Stimulated activated CD4-positive, alpha-beta T cell treated with anti-CD3 and anti-CD28 coated beads, Interleukin-4, amount 100 ng/mL, for 48 hours (primary cell): ENCODE measurements around the gene SZT2.
"Not testable (repeated sequence)": the region's sequence is repeated elsewhere in the genome, so short reads cannot be mapped to it uniquely, and the experiment has no call there.

Experiments used
- DNase-seq, 2 donors: peaks; one replicate each; pipeline ENCODE4 v3.0.0-alpha.2; 2020; ENCODE audit warnings: low read depth in 2 of 2

SZT2 gene

GRCh38 chr1:43363283-43363934, 26.3 kb upstream of the SZT2 start:
- DNase-seq = no peak

GRCh38 chr1:43363935-43364525, 25.7 kb upstream of the SZT2 start:
- no peak for DNase-seq

GRCh38 chr1:43365678-43366077, 24.0 kb upstream of the SZT2 start:
- DNase-seq = no peak

GRCh38 chr1:43366179-43366578, 23.5 kb upstream of the SZT2 start:
- no peak for DNase-seq

GRCh38 chr1:43366601-43367025, 23.1 kb upstream of the SZT2 start:
- DNase-seq = no peak

GRCh38 chr1:43367026-43367903, 22.4 kb upstream of the SZT2 start:
- peak; percentile 20 to 21 for DNase-seq

- peak; percentile 84 to 91 for DNase-seq
Measured at GRCh38 chr1:43367904-43368645, 21.6 kb upstream of the SZT2 start, which contains the start of gene ELOVL1. Gene ELOVL1 (minus strand): TSS chr1:43368011. CDS start chr1:43365609, 2,402 bp downstream.

GRCh38 chr1:43368646-43369020, 21.1 kb upstream of the SZT2 start:
- DNase-seq = no peak

- not testable (repeated sequence) for DNase-seq
Measured at GRCh38 chr1:43369779-43370178, 19.9 kb upstream of the SZT2 start.

- no peak for DNase-seq
Measured at GRCh38 chr1:43370564-43370963, 19.1 kb upstream of the SZT2 start.

GRCh38 chr1:43372172-43372571, 17.5 kb upstream of the SZT2 start:
- no peak for DNase-seq

- DNase-seq = no peak
Measured at GRCh38 chr1:43373066-43373940, 16.4 kb upstream of the SZT2 start.

GRCh38 chr1:43376723-43377235, 12.9 kb upstream of the SZT2 start:
- no peak for DNase-seq

- DNase-seq = no peak
Measured at GRCh38 chr1:43377831-43378230, 11.9 kb upstream of the SZT2 start.

GRCh38 chr1:43379476-43379875, 10.2 kb upstream of the SZT2 start:
- no peak for DNase-seq

GRCh38 chr1:43381612-43382011, 8.1 kb upstream of the SZT2 start:
- DNase-seq = no peak

GRCh38 chr1:43382027-43382779, 7.5 kb upstream of the SZT2 start:
- DNase-seq = no peak

GRCh38 chr1:43383449-43383848, 6.2 kb upstream of the SZT2 start:
- DNase-seq = no peak

- DNase-seq = no peak
Measured at GRCh38 chr1:43386676-43387075, 3.0 kb upstream of the SZT2 start.

GRCh38 chr1:43387976-43388599, 1.6 kb upstream of the SZT2 start:
- no peak for DNase-seq
